Epithelial cell of esophagus (primary cell): ENCODE data around the gene CAPNS2.

Experiments used
- DNase-seq: peaks from one replicate; pipeline ENCODE4 v3.0.0; 2010; ENCODE audit warnings: low read depth
- H3K4me3 ChIP-seq: 2 replicates; pipeline ENCODE4 v1.5.1; 2011; ENCODE audit warnings: mild to moderate bottlenecking, low read length, control low read depth
- TF ChIP-seq, protein P1 (sequence below): IDR thresholded peaks from 2 replicates; pipeline ENCODE4 v1.5.1; 2011; ENCODE audit warnings: low read depth, mild to moderate bottlenecking, low read length, control low read depth, inconsistent platforms; ENCODE audit not compliant: insufficient read depth; ENCODE audit errors: missing control alignments

CAPNS2 gene

DNA sequence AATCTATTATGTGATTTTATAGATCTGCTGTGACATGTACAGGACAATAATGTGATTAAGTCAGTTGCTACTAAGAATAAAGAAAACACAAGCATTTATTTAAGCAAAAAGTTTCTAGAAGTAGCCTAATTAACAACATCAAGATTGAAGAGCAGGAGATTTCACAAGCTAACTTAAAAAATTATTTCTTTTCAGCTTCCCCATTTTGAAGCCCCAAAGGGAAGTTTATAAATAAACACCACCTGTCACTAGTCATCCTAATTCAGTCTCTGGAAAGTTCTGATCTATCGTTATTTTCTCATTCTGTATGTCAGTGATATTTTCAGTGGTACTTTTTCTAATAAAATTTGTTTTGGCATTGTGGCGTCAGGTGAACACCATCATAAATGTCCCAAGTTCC is 8.3 kb downstream of the CAPNS2 start:
- no peak overlapping the region for H3K4me3 ChIP-seq
- TF ChIP-seq, protein P1, sequence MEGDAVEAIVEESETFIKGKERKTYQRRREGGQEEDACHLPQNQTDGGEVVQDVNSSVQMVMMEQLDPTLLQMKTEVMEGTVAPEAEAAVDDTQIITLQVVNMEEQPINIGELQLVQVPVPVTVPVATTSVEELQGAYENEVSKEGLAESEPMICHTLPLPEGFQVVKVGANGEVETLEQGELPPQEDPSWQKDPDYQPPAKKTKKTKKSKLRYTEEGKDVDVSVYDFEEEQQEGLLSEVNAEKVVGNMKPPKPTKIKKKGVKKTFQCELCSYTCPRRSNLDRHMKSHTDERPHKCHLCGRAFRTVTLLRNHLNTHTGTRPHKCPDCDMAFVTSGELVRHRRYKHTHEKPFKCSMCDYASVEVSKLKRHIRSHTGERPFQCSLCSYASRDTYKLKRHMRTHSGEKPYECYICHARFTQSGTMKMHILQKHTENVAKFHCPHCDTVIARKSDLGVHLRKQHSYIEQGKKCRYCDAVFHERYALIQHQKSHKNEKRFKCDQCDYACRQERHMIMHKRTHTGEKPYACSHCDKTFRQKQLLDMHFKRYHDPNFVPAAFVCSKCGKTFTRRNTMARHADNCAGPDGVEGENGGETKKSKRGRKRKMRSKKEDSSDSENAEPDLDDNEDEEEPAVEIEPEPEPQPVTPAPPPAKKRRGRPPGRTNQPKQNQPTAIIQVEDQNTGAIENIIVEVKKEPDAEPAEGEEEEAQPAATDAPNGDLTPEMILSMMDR = no peak
- no peak for DNase-seq

DNA sequence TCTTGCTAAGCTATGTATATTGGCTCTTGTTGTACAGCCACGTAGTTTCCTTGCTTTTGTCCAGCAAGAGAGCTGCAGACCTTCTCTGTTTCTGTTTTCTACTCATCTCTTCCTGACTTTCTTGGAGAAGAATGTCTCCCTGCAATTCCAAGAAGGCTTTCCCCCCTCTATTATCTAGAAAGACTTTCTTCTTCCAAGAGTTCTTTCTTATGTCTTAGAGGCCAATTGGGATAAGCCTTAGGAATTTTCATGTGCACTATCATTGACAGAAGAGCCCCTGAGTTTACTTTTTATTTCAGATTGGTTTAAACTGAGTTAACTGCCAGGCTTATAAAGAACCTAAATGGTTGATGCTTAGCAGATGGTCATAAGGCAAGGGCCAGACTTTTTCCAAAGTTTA is 9.0 kb downstream of the CAPNS2 start:
- H3K4me3 ChIP-seq = no peak overlapping the region
- no peak for DNase-seq

DNA sequence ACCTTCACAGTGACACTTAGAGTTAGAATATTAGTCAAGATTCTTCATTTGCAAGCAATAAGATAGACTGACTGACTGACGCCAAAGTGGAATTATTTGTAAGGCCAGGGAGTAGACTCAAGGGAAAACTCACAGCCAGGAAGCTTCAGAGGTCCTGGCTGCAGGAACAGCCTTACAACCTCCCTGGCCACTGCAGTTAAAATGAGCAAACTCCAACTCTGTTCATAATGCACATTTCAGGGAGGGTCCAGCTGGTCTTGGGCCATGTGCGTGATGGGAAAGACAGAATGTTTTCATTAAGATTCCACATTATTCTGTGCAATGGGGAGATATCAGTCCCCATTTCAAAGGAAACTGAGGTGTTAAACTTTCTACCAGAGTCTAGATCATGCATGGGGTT is 9.9 kb downstream of the CAPNS2 start:
- DNase-seq = no peak
- TF ChIP-seq, protein P1 = no peak
- H3K4me3 ChIP-seq = no peak overlapping the region

More for the DNA sequence above, 9.0 kb downstream of the CAPNS2 start:
- TF ChIP-seq, protein P1 = no peak

DNA sequence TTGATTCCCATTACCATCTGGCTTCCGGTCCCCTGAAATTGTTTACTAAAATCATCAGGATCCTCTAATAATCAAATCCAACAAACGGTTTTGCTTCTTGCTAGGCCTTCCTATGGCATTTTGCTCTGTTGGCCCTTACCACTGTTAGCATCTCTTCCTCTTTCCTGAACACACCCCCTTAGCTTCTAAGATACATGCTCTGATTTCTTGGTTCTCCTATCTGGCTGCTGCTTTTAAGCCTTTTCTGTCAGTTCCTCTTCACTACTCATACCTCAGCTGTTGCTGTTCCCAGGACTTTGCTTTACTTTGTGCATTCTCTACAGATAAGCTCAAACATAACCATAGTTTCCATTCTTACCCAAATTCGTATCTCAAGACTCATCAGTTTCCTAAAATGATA is 11.4 kb downstream of the CAPNS2 start:
- no peak overlapping the region for H3K4me3 ChIP-seq
- no peak for DNase-seq
- TF ChIP-seq, protein P1 = no peak

DNA sequence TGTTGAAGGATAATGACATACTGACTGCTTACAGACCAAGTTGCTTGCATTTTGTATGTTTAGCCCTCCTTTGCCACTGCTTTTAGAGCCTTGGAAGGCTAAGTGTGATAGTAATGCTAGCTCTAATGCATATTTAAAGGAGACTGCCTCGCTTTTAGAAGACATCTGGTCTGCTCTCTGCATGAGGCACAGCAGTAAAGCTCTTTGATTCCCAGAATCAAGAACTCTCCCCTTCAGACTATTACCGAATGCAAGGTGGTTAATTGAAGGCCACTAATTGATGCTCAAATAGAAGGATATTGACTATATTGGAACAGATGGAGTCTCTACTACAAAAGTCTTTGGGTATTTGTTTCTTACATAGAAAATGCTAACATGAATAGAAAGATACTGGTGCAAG is 19.1 kb downstream of the CAPNS2 start:
- no peak overlapping the region for H3K4me3 ChIP-seq
- TF ChIP-seq, protein P1 = no peak
- no peak for DNase-seq

DNA sequence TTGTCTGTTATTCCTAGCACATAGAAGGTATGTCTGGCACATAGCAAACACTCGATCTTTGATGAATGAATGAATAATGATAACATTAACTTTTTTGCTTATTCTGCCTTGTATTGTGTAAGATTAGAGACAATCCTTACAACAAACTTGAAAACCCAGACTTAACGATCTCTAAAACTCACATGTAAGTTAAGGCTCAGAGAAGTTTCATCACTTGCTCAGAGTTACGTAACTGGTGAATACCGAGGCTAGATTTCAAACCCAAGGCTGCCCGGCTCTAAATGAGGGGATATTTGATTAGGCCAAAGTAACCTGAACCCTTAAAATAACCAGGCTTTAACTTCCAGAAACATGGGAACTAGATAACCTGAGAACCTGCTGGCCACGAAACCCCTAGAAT is 22.3 kb downstream of the CAPNS2 start:
- TF ChIP-seq, protein P1 = no peak

DNA sequence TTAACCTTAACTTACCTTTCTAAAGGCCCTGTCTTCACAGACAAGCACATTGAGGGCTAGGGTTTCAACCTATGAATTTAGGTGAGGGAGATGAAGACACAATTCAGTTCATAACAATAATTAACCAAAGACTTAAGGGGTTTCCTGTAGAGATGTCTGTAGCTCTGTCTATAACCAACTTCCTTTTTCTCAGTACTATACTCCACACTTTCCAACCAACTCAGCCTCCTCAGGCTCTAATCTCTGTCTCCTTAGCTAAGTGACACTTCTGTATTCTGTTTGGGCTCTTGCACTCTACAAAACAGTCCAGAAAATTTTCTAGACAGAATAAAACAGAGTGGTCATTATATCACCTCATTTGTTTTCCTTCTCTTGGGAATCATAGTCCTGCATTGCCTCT is 25.8 kb downstream of the CAPNS2 start:
- TF ChIP-seq, protein P1 = no peak
- no peak for DNase-seq
- H3K4me3 ChIP-seq = no peak overlapping the region

More for the DNA sequence above, 22.3 kb downstream of the CAPNS2 start:
- no peak for DNase-seq
- H3K4me3 ChIP-seq = no peak overlapping the region
